COLO668 (cell line): Measurements from ENCODE around the gene MICB.

Source experiments
- DNase-seq: peaks from one replicate; lab custom pipeline; 2025; ENCODE audit not compliant: unreplicated experiment; lab: John Stamatoyannopoulos, UW

Gene MICB

GRCh38 chr6:31535538-31536324, 37.8 kb downstream of the MICB start:
- DNase-seq, result no peak

DNA sequence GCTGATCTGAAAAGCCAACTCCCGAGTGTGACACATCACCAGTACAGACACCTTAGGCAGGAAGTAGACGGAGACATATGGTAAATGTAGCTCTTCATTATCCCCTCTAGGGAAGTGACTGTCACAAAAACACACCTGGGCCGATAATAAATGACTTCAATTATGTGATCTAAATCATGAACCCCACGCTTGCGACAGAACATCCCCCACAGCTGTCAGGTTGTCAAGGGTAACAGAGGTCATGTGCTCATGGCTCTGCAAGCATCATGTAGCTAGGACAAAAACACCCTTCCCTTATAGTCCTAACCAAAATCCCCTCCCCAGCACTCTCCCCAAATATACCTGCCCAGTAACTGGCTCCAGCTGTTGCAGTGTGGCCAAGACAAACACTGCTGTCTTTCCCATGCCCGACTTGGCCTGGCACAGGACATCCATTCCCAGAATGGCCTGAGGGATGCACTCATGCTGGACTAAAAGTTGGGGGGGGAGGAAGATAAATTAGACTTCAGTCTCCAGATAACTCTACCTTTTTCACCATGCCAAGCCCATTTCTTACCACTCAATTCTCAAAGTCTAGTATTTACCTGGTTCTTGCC, 41.0 kb downstream of the MICB start:
- no peak for DNase-seq

DNA sequence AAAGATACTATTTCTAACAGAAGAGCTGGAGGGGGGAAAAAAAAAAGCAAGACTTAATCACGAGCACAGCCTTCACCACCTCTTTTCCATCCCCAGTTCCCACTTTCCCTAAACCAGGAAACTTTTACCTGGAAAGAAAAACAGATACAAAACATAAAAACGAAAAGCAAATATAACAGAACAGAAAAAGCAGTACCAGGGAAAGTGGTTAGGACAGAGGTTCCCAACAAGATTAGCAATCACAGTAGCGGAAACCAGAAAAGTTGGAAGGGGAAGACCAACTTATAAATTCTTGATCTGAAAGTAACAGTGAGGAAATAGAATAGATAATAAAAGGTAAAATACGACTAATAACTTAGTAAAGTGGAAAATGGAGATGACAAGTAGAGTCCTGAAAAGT, 42.7 kb downstream of the MICB start:
- DNase-seq, result no peak

GRCh38 chr6:31541059-31541657, 43.2 kb downstream of the MICB start:
- DNase-seq, result peak; percentile 40

- DNase-seq, result peak; percentile 92
Observed at GRCh38 chr6:31541658-31542521, 43.9 kb downstream of the MICB start, which contains the start of gene DDX39B. Gene DDX39B (minus strand): TSS chr6:31542003. CDS start chr6:31540532, 1,471 bp downstream.

DNA sequence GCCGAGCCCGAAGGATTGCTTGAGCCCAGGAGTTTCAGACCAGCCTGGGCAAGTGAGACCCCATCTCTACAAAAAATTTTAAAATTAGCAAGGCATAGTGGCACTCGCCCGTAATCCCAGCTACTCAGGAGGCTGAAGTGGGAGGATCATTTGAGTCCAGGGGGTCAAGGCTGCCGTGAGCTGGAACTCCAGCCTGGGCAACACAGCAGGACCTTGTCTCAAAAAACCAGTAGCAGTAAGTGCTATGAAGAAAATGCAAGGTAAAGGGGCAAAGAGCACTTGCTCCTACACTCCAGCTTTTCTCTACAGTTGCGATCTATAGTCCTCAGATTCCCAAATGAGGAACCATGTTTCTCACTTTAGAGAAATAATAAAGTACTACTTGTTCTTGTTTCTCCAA, 45.7 kb downstream of the MICB start:
- no peak for DNase-seq

DNA sequence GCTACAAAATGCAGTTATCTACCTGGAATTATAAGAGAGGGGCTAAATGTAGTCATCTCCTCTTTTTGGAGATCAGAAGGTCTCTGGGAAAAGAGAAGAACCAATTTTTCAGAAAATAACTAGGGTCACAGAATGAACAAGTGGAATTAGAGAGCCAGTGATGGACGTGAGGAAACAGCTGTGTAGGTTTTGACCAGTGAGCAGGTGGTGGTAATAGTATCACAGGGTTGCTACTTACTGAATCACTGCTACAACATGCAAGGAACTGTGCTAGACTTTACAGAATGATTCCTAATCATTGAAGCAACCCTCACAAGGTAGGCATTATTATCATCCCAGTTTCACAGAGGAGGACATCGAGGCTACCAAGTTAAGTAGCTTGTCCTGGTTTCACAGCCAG, 46.7 kb downstream of the MICB start:
- no peak for DNase-seq

DNA sequence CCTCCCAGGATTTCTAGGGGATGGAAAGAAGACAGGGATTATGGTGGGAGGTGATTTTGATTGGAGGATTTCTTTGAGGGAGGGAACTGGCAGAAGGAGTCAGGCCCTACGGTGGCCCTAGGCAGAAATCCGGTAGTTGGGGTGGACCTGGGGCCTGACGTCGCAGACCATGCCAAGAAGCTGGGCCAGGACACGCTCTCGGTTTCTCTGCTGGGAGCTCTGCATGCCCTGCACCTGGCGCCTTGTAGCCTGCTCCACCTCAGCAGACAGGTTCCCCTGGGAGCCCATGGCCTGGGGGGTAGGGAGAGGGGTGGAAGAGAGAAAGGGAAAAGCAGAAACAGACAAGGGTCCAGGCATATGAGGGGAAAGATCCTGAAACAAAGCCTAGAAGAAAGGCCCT, 47.3 kb downstream of the MICB start:
- no peak for DNase-seq

GRCh38 chr6:31546339-31546957, 48.5 kb downstream of the MICB start, which contains the start of gene ATP6V1G2:
Gene ATP6V1G2 (minus strand): TSS chr6:31546608. CDS start chr6:31546559, 49 bp downstream.
- DNase-seq, result peak; percentile 85

- DNase-seq, result peak; percentile 85
Observed at GRCh38 chr6:31546958-31547726, 49.2 kb downstream of the MICB start, which contains the start of gene NFKBIL1. Gene NFKBIL1 (plus strand): TSS chr6:31547608. CDS start chr6:31547695, 87 bp downstream.

DNA sequence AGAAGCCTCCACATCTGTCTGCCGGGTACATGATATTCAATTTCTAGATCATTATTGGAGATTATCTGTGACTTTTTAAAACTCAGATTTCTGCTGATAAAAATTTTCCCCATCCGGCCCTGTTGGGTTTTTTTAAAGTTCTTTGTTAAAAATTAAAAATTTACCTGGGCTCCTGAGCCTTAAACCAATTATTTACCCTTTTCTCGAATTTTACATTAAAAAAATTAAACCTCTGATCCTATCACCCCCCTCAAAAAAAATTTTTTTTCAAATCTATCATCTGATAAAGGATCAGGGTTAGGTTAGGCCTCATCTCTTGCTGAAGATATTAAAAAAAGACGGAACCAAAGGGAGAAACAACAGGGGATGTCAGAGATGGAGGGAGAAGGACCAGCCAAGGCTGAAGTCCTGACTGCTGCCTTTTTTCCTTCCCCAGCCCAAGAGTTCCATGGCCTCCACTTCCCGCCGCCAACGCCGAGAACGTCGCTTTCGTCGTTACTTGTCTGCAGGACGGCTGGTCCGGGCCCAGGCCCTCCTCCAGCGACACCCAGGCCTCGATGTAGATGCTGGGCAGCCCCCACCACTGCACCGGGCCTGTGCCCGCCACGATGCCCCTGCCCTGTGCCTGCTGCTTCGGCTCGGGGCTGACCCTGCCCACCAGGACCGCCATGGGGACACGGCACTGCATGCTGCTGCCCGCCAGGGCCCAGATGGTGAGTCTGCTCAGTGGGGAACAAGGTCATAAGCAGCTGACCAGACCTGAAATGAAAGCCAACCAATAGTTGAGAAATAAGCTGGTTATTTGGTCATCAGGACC, 50.0 kb downstream of the MICB start:
- peak; percentile 40 for DNase-seq

DNA sequence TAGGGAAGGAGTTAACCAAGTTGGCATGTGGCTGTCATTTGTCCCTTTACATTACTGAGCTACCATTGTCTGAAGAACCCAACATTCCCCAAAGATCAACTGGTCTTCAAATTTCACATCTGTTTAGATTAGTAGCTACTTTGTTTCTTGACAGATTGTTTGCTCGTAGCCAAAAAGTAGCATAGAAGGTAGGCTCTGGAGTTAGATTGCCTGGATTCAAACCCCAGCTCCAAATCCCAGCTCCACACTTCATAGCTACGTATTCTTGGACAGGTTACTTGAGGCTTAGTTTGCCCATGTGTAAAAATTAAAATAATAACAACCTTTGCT, 50.6 kb downstream of the MICB start:
- DNase-seq, result no peak

GRCh38 chr6:31551371-31551770, 53.4 kb downstream of the MICB start:
- peak; percentile 2 for DNase-seq

DNA sequence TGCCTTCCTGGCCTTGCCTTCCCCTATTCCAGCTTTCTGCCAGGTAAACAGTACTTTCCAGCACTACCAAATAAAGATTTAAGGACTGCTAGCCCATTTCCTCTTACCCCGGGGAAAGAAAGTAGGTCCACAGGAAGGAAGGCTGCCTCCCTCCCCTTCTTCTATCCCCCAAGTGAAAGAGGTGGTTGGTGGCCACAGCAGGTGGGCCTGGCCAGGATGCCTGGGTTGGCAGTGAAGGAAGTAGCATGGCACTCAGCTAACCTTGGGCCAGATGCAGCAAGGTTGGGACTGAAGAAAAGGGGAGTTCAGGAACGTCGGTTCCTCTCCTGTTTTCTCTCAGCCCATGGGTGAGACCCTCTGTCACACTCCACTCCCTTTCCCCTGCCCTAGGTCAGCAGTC, 58.4 kb downstream of the MICB start:
- no peak for DNase-seq

DNA sequence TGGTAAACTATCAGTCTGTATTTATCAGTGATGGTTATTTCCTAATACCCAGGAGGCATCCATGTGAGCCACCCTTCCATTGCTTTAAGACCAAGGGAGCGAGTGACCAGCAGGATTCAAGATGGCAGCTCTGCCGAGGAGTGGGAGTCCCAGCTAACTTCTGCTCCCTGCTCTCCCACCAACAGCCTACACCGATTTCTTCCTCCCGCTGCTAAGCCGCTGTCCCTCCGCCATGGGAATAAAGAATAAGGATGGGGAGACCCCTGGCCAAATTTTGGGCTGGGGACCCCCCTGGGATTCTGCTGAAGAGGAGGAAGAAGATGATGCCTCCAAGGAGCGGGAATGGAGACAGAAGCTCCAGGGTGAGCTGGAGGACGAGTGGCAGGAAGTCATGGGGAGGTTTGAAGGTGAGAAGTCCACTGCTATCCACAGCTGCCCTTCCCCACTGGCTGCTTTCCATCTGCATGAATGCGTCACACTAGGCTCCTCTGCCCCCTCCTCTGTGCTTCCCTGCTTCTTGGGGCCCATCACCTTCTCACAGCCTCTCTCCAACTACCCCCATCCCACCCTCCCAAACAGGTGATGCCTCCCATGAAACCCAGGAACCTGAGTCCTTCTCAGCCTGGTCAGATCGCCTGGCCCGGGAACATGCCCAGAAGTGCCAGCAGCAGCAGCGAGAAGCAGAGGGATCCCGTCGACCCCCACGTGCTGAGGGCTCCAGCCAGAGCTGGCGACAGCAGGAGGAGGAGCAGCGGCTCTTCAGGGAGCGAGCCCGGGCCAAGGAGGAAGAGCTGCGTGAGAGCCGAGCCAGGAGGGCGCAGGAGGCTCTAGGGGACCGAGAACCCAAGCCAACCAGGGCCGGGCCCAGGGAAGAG, 59.7 kb downstream of the MICB start:
- no peak for DNase-seq

DNA sequence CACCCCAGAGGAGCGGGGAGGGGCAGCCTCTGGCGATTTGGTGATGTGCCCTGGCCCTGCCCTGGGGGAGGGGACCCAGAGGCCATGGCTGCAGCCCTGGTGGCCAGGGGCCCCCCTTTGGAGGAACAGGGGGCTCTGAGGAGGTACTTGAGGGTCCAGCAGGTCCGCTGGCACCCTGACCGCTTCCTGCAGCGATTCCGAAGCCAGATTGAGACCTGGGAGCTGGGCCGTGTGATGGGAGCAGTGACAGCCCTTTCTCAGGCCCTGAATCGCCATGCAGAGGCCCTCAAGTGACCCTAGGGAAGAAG, 60.3 kb downstream of the MICB start:
- no peak for DNase-seq

GRCh38 chr6:31558631-31559500, 60.9 kb downstream of the MICB start:
- DNase-seq, result no peak

- no peak for DNase-seq
Observed at GRCh38 chr6:31559606-31559957, 61.6 kb downstream of the MICB start.
